GM19240 (cell line): ENCODE results near the gene MTMR3.

Source experiments
- DNase-seq: peaks from one replicate; pipeline ENCODE4 v3.0.0; 2011; ENCODE audit warnings: low spot score; ENCODE audit not compliant: insufficient read length

MTMR3 gene

DNA sequence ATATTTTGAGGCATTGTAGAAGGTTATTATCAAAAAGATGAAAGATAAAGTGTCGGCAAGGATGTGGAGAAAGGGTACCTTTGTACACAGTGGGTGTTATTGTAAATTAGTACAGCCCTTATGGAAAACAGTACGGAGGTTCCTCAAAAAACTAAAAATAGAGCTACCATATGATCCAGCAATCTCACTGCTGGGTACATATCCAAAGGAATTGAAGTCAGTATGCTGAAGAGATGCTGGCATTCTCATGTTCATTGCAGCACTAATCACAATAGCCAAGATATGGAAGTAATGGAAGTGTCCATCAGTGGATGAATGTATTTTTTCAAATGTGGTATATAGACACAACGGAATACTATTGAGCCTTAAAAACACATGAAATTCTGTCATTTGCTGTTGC lies 15.1 kb upstream of the MTMR3 start:
- DNase-seq: no peak

DNA sequence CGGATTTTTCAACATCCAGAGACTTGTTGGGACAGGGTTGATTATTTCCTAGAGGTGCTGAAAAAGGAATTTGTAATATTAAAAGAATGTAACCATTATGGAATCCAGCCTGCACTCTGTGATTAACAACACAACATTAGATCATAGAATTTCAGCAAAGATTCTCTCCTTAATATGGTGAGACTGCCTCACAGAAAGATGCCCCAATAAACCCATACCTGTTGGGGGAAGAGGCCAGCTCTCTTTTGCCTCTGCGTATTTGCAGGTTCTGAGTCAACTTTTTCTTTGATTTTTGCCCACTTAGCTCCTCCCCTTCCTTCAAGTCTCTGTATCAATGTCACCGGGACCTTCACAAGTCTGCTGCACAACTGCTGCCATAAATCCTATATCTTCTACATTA lies 12.4 kb upstream of the MTMR3 start:
- DNase-seq: no peak

DNA sequence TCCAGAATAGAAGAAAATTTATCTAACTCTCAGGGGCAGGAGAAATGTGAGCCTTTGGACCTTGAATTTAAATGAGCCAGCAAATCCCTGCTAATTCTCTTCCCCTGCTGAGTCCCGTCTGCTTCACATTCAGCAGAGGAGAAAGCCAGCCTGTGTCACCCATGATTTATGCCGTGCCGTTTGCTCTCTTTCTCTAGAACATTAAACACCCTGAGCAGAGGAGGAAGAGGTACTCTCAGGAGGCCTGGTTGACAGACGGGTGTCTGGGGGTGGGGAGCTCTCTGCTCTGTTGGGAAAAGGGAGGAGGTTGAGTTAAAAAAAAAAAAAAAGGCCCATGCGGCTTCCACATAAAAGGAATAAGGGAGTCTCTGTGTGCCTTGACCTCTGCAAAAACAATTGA lies 11.3 kb upstream of the MTMR3 start:
- no peak for DNase-seq

DNA sequence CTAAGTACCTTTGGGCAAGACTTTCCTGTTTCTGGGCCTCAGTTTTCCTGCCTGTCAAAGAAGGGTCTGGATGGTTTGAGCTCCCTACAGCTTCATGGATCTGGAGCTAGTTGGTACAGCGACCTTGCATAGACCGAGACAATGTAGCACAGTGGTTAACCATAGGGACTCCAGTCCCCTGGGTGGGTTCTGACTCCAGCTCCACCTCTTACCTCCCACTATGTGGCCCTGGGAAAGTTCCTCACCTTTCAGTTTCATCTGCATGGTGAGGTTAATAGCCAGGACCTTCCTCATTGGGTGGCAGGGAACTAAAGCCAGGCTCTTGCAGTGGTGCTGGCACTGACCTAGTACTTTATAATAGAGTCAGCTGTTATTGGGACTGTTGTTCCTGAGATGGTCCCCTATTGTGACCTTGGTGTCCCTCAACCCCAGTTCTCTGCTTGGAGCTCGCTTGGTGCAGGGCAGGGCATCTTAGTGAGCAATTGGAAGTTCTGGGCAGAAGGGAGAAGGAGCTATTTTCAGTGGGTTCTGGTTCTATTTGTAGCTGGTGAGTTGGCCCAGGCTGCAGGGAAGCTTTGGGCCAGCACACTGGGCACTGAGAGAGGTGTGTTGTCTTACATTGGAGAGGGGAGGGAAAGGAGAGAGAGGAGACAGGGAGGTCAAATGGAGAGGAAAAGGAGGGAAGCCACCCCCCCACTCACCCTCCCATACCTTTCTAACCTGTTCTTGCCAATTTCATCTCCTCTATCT lies 10.7 kb upstream of the MTMR3 start:
- DNase-seq: no peak

DNA sequence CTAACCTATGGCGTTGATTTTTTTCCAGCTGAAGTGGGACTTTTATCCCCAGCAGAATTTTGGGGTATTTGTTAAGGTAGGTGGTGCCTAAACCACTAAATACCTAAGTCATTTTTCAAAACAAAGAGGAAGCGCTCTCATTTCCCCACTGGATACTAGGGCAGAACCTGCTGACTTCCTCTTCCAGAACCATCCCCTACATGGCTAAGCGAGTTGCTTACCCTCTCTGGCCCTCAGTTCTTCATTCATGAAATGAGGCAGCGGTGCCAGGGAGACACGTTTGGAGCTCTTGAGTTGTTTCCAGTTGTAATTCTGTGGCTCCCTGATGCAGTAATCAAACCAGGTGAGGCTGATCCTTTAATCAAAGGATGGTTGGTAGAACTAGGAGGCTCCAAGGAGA lies 10.0 kb upstream of the MTMR3 start:
- no peak for DNase-seq

DNA sequence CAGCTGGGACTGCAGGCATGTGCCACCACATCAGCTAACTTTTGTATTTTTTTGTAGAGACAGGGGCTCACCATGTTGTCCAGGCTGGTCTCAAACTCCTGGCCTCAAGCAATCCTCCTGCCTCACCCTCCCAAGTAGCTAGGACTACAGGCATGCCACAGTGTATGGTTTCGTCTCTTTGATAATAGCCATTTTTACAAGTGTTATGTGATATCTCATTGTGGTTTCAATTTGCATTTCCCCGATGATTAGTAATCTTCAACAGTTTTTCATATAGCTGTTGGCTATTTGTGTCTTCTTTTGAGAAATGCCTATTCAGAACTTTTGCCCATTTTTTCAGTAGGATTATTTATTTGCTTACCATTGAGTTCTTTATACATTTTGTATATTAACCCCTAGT lies 9.0 kb upstream of the MTMR3 start:
- DNase-seq: no peak

DNA sequence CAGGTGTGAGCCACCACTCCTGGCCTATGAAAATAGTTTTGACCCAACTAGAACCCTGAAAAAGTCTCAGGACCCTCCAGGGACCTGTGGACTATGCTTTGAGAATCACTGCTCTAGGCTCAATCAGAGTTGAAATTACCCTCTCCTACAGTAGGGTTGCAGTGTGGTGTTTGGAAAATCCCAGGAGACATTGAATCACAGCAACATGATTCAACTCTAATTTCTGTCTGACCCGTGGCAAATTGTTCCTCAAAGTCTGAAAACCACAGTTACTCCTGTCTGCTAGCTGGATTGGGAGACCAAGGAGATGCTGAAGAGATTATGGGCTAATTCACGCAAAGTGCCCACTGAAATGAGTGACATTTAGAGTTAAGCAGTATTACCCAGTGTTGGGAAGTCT lies 5.4 kb upstream of the MTMR3 start:
- DNase-seq: no peak

DNA sequence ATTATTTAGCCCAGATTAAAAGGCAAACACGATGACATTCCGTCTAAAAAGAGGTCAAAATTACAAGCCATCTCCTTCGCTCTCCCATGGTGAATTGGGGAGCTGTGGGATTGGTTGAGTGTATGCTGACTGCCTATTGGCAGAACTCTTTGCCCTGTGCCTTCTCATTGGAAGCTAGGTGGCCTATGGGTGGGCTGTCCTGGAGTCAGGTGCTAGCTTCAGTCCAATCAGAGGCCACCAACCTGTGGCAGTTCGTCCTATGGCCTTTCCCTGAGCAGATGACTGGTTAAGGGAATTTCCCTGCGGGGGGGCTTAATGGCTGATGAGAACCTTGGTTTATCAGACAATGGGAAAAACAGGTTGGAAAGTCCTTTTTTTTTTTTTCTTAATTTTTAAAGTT lies 3.2 kb upstream of the MTMR3 start:
- DNase-seq: no peak

DNA sequence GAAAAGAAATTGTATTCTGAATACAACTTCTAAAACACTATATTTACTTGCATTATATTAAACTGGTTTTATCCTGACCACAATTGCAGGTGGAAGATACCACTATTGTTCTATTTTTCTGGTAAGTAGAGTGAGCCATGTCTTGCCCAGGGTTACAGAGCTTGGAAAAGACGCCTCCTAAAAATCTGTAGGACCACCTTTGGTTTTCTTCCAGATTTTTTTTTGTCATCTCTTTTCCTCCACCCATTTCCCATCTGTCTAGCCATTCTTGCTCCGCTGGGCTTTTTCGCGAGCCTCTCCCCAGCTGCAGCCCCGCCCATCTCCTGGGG lies 294 bp upstream of the MTMR3 start:
- no peak for DNase-seq

DNA sequence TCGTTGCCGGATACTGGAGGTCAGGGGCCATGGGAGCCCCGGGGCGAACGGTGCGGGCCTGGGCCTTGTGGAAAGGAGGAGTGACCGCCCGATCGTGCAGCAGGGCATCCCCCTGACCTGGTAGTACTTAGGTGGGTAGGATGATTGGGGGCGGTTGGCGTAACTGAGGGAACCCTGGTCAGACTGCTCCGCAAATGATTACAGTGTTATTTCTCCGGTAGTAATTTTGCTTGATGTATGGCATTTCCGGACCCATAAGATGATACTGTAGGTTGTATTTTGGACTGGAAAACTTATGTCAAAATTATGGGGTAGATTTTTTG lies 762 bp downstream of the MTMR3 start:
- no peak for DNase-seq

DNA sequence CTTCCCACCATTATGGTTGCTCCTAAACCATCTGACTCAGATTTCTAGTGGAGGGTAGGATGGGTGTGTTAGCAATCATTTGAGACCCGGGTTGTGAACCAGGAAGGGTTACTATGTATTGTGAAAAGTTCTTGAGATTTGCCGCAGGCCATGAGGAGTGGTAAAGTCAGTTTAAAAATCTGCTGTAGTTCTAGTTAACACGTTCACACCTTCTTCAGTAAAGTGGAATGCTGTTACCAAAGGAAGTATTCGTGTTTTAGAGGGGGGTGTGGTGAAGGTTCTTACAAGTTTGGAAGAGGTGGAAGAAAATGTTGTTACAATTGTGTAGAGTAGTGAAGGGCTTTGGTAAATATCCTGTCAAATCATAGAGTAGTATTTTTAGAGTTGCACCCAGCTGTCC lies 2.6 kb downstream of the MTMR3 start:
- no peak for DNase-seq

DNA sequence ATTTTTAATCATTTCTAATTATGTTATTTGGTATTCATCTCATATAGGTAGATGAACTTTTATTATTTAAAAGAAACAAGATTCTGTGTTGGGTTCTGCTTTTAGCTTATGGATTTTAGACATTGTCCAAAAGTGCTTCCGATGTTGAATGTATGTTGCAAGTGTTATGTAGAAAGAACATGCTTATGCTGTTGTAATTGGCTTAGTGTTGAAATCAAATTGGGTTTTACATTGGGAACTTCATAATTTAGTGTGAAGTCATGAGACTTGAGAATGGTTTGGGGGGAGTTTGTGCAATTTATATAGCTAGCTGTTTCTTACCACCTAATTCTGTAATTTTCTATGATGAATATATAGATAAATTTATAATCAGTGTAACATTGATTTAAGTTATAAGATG lies 3.6 kb downstream of the MTMR3 start:
- DNase-seq: no peak

DNA sequence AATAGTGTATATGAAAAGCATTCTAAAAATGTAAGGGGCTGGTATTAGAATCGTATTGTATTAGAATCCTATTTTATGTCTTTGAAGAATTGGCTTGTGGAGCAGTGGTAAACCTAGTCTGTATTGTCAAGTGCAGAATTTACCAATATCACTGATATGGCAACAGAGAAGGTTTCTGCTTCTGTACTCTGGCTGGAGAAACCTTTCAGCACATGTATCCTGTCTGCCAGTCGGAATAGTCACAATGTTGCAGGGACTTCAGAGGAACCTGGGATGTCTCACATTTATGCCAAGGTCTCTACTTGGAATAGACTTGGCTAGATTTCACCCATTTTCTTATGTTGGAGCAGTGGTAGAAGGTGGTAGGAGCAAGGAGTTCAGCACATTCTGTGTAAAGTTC lies 4.4 kb downstream of the MTMR3 start:
- DNase-seq: no peak

DNA sequence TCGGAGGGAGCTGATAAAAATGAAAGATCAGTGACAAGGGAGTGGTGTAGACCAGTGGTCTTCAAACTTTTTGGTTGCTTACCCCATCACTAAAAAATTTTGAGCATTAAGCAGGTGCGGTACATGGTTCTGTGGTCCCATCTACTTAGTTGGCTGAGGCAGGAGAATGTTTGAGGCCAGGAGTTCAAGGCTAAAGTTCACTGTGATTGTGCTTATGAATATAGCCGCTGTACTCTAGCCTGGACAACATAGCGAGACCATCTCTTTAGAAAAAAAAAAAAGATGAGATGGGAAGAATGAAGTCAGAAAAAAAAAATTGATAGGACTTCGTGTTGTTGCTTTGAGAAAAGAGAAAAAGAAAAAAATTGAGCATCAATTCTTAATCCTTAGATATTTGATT lies 7.8 kb downstream of the MTMR3 start:
- DNase-seq: no peak

DNA sequence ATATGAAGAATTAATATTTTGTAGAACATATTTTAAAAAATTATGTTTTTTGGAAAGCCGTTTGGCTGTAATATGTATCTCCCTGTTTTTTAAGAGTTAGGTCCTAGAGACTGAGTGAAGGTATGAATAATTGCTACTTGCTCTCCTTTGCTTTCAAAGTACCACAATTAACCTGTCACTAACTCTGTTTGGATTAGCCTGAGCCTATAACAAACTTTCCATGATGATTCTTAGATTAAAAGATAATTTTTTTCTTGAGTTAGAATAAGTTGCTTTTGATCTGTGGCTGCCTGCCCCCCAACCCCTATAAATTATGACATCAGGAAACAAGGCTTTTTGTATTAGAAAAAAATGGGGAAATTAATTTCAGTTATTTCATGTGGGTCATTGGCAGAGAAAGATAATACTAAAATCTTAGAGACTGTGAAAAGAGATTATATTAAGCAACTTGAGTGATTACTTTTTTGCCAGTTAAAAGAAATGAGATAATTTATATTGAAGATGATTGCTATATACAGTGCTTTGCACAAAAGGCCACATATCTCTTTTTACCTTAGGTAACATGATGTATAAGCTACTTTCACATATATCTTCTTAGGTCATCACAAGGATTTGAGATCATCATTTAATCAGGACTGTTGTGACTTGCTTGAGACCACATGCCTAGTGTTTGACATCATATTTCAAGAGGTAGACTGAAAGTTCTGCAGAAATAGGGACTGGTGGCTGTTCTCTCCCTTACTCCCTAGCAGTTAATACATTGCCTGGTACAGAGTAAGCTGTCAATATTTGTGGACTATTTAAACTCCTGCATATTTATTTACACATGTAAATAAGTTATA lies 9.6 kb downstream of the MTMR3 start:
- DNase-seq: no peak

DNA sequence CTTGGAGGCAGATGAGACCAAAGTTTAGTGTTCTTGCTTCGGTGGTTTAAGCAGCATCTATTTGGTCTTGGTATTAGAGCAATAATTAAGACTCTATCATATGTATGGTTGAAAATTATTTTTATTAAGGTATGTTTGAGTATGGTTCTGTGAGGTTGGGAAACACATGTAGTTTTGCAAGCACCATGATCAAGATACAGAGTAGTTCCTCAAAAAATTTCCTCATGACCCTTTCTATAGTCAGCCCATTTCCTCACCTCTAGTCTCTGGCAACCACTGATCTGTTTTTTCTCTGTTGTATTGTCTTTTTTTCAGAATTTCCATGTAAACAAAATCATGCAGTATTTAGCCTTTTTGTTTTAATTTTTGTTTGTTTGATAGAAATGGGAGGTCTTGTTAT lies 18.4 kb downstream of the MTMR3 start:
- no peak for DNase-seq

DNA sequence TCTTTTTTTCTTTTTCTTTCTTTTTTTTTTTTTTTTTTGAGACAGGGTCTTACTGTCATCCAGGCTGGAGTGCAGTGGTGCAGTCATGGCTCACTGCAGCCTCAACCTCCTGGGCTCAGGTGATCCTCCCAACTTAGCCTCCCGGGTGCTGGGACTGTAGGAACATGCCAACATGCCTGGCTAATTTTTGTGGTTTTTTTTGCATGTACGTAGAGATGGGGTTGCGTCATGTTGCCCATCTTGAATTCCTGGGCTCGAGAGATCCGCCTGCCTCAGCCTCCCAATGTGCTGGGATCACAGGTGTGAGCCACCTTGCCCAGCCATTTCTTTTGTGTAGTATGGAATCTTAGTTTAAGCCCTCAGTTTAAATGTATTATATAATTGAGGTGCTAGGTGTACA lies 20.4 kb downstream of the MTMR3 start:
- no peak for DNase-seq

DNA sequence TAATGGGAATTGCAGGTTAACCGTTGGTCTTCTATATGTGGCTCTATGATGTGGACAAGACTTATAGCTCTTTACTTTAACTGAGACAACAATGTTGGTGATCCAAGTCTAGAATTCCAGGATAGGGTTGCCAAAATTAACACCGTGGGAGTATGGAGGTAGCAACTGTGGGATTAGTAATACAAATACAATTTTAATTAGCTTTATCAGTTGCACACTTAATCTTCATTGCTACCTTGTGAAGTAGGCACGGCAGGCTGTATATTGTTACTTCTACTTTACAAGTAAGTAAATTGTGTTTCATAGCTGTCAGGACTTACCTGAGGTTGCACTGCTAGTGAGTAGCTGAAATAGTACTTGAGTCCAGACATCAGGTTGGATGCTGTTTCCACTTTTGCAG lies 21.0 kb downstream of the MTMR3 start:
- DNase-seq: no peak

DNA sequence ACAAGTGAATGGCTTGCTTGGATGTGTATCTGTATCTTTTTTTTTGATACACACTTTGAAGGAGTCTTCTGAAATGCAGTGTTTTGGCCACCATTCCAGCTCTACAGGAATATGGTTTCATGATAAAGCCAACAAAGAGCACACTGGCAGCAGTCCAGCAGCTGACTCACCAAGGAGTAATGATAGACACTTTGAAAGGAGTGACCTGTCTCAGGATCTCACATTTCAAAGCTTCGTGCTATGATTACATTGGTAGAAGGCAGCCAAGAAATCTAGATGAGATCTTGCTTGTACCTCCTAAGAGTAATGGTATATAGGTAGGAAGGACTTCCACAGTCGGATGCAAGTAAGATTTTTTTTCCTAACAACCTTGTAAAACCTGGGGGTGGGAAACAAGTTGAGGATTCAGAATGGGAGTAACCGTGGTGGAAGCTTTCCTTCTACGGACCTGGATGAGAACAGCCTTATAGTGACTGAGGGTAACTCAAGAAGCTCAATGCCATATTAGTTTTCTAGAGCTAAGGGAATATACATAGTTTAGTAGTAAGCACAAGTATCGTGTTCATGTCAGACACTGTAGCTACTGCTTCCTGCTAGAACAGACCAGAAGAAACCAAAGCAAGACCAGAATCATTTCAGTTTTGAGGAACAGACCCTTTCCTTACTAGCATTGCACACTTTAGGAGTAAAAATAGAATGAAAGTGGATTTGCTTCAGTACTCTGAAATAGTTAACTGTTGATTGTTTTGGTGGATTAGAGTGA lies 25.0 kb downstream of the MTMR3 start:
- no peak for DNase-seq

DNA sequence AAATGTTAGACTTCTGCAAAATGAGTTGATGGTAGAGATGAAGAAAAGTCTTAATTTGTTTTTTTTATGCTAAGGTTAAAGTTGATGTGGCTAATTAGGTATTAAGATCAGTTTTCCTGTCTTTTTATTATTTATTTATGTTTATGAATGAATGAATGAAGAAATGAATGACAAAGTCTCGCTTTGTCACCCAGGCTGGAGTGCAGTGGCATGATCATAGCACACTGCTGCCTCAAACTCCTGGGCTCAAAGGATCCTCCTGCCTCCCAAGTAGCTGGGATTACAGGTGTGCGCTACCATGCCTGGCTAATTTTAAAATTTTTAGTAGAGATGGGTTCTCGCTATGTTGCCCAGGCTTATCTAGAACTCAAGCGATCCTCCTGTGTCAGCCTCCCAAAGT lies 29.2 kb downstream of the MTMR3 start:
- DNase-seq: no peak

DNA sequence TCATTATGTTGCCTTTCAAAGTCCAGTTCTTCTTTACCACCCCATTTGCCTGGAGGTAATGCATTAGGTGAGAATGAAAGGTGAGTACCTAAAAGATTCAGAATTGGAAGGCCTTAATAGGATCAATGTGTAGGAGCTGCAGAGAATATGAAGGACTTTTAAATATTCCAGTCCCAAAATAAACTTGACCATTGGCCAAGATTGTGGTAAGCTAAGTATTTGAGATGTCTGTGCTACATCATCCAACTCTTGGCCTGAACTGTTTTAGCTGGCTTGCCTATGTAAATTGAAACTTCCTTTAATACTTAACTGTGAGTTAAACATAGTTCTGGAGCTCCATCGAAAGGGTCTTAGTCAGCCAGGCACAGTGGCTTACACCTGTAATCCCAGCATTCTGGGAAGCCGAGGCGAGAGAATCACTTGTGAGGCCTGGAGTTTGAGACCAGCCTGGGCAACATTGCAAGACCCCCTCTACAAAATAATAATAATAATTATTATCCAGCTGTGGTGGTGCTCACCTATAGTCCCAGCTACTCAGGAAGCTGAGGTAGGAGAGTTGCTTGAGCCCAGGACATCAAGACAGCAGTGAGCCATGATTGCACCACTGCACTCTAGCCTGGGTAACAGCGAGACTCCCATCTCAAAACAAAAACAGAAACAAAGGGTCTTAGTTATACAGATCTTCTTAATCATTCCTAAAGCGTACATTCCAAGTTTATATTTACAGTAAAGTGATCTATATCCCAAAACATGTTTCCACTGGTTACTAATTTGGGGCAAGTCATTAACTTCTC lies 29.8 kb downstream of the MTMR3 start:
- no peak for DNase-seq

DNA sequence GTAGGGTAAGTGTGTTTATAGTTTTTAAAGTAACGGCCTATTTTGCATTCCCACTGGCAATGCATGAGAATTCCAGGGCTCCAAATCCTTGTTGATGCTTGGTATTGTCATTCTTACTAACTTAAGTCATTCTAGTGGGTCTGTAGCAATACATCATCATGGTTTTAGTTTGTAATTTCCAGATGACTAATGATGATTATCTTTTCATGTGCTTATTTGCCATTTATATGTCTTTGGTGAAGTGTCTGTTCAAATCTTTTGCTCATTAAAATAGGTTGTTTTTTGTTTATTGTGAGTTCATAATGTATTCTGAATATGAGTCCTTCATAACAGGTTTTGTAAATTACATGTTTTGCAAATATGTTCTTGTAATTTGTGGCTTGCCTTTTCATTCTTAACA lies 31.2 kb downstream of the MTMR3 start:
- no peak for DNase-seq
